OCI-LY3 (cell line): ENCODE results near the gene GRAMD1A.

Experiments
- CTCF ChIP-seq: fragments of 200-600, 300-600 bp; sonication (generic); IDR thresholded peaks from 2 replicates; pipeline ENCODE4 v1.5.1; 2014; ENCODE audit warnings: antibody characterized with exemption, low read length, low read depth
- EZH2phosphoT487 ChIP-seq: fragments of 200-600 bp; shearing (Covaris generic); IDR thresholded peaks from 2 replicates; pipeline ENCODE4 v1.6.1; 2018; ENCODE audit warnings: antibody characterized with exemption, mixed run types, low read depth

GRCh38 chr19:35019144-35019543, 19.0 kb downstream of the GRAMD1A start:
- TF ChIP-seq CTCF (no peak), EZH2phosphoT487 (no peak)
